OCI-LY3 (cell line): ENCODE measurements around the gene CCDC159.

Experiments
- EZH2phosphoT487 ChIP-seq: fragments of 200-600 bp; shearing (Covaris generic); IDR thresholded peaks from 2 replicates; pipeline ENCODE4 v1.6.1; 2018; ENCODE audit warnings: antibody characterized with exemption, mixed run types, low read depth
- TF ChIP-seq, protein P1 (sequence below): fragments of 200-600, 300-600 bp; sonication (generic); IDR thresholded peaks from 2 replicates; pipeline ENCODE4 v1.5.1; 2014; ENCODE audit warnings: antibody characterized with exemption, low read length, low read depth

DNA sequence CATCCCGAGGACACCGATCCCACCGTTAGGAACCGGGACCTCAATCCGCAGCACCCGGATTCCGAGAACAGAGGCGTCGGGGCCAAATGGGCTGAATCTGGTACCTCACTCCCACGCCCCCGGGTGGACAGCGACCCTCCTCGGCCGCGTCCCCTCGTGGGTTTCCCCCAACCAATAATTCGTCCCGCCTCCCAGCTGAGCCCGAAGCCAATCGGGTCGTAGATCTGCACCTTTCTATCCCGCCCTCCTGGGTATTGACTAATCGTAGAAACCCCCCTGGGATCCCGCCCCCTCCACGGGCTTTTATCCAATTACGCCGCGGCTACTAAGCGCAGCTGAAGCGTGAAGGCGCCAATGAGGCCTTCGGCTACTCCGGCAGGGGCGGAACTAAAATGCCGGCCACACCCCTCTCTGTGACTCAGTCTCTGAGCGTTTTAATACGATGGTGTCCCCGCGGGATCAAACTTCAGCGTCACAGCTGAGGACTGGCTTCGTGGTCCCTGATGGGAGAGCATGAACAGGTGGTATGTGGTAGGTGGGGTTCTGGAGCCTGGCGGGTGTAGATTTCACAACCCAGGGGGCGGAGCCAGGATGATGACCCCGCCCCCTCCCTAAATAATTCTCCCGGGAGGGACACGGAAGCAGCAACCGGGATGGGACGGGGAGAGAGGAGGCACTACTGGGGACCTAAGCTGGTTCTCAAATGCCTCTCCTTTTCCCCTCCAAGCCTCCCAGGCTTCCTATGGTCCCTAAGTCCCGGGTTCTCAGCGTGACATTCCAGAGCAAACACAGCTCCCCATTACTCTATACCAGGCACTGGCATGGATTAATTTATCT is at the start of gene CCDC159, which contains the start of gene TMEM205:
- TF ChIP-seq, protein P1, sequence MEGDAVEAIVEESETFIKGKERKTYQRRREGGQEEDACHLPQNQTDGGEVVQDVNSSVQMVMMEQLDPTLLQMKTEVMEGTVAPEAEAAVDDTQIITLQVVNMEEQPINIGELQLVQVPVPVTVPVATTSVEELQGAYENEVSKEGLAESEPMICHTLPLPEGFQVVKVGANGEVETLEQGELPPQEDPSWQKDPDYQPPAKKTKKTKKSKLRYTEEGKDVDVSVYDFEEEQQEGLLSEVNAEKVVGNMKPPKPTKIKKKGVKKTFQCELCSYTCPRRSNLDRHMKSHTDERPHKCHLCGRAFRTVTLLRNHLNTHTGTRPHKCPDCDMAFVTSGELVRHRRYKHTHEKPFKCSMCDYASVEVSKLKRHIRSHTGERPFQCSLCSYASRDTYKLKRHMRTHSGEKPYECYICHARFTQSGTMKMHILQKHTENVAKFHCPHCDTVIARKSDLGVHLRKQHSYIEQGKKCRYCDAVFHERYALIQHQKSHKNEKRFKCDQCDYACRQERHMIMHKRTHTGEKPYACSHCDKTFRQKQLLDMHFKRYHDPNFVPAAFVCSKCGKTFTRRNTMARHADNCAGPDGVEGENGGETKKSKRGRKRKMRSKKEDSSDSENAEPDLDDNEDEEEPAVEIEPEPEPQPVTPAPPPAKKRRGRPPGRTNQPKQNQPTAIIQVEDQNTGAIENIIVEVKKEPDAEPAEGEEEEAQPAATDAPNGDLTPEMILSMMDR = peak; percentile 33
- TF ChIP-seq EZH2phosphoT487 = no peak
